ENCODE results near the gene NRP2. TPM values are rescaled to one million over a fixed set of nuclear protein-coding genes. Genes with fewer than 3 reads are reported as not detected.

Gene NRP2
- total and polyA plus RNA-seq, 2 donors (not counting 1 experiment from before 2014, with no cell fraction given), result 1.8 to 6.8 TPM

DNA sequence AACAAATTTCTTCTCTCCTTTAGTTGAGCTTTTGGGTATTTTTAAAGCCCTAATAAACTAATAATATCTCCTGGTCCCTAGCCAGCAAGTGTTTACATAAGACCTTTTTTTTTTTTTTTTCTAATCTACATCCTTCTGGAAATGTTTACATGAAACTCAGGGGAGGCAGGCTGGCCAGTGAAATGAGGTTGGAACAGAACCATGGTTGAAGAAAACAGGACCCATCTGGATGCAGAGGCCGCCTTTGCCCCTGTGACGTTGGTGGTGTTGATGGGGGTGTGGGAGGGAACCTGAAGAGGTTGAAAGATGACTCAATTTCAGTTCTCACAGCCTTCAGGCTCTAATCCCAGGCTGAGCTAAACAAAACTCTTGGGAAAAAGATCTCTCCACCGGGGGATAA, 118.5 kb downstream of the NRP2 start:
- Histone ChIP-seq H3K9ac (ENCODE audit: low read length) (no peak overlapping the region), H4K20me1 (ENCODE audit: control insufficient read depth, insufficient read depth, low read length, poor library complexity, severe bottlenecking) (no peaks in the 10 kb centered on the region)
- TF ChIP-seq EZH2 (IDR thresholded peaks at IDR 0.05; ENCODE audit: borderline replicate concordance, insufficient read depth, low read depth, low read length, poor library complexity, severe bottlenecking), result no peak
- TF ChIP-seq, protein P1, sequence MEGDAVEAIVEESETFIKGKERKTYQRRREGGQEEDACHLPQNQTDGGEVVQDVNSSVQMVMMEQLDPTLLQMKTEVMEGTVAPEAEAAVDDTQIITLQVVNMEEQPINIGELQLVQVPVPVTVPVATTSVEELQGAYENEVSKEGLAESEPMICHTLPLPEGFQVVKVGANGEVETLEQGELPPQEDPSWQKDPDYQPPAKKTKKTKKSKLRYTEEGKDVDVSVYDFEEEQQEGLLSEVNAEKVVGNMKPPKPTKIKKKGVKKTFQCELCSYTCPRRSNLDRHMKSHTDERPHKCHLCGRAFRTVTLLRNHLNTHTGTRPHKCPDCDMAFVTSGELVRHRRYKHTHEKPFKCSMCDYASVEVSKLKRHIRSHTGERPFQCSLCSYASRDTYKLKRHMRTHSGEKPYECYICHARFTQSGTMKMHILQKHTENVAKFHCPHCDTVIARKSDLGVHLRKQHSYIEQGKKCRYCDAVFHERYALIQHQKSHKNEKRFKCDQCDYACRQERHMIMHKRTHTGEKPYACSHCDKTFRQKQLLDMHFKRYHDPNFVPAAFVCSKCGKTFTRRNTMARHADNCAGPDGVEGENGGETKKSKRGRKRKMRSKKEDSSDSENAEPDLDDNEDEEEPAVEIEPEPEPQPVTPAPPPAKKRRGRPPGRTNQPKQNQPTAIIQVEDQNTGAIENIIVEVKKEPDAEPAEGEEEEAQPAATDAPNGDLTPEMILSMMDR (IDR thresholded peaks at IDR 0.05), result no peak

DNA sequence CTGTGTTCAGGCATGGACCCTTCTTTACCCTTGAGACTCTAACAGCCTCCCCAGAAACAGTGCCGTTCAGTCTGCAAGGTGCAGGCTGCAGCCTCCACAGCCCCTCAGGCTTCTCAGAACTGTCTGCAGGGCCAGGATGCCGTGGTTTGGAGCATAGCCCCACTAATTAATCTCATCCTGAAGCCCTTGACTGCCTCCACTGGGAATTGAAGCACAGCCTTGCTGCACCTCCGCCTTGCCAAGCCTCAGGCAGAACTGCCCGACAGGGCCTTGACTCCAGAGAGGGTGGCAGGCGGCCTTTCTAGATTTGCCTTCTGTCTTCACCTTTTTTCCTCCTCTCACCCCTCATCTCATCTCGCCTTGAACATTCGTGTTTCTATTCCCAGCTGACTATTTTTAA, 119.8 kb downstream of the NRP2 start:
- peaks cover 0 to 7% (median 0%) of the 10 kb centered on the region in 3 donors for H3K9me3 ChIP-seq (ENCODE audit: control extremely low read depth in 1 of 3, control insufficient read depth in 2 of 3, insufficient read depth in 1 of 3, low read length in 2 of 3)
- no peak overlapping the region for H3K4me3 ChIP-seq (ENCODE audit: control extremely low read depth in 1 of 5, extremely low read depth in 1 of 5, insufficient read depth in 1 of 5, low read depth in 2 of 5, low read length in 4 of 5)
- H3K27ac Mint-ChIP-seq, result no peak overlapping the region
- no peaks in the 10 kb centered on the region for H3K27me3 ChIP-seq (replicated peaks in 1 of 4; ENCODE audit: control extremely low read depth in 1 of 4, control insufficient read depth in 3 of 4, insufficient read depth in 4 of 4, low read length in 3 of 4)
- intact Hi-C loops (cut with micrococcal nuclease), result no loop called here
- H3K9ac ChIP-seq (ENCODE audit: low read length), result no peak overlapping the region
- no peak overlapping the region for H2AFZ ChIP-seq (ENCODE audit: insufficient read depth, low read depth, low read length, poor library complexity, severe bottlenecking)
- peaks cover 15% of the 10 kb centered on the region for H3K27me3 Mint-ChIP-seq
- POLR2A ChIA-PET, result no interaction called here
- H3K4me1 ChIP-seq (ENCODE audit: control insufficient read depth in 2 of 2, insufficient read depth in 2 of 2, low read length in 2 of 2), result no peaks in the 10 kb centered on the region
- no peak overlapping the region for H3K4me2 ChIP-seq (replicated peaks; ENCODE audit: low read depth, low read length, poor library complexity, severe bottlenecking)
- no peak overlapping the region for H3K27ac ChIP-seq (ENCODE audit: low read length in 2 of 2)
- CTCF ChIA-PET, result no interaction called here
- WGBS (ENCODE audit: insufficient coverage), result 34% methylated on average over 4 of the region's 7 CpGs
- H3K9me3 Mint-ChIP-seq (ENCODE audit: insufficient read depth), result no peaks in the 10 kb centered on the region
- no peaks in the 10 kb centered on the region for H4K20me1 ChIP-seq (ENCODE audit: control insufficient read depth, insufficient read depth, low read length, poor library complexity, severe bottlenecking)
- no peak overlapping the region for H3K4me3 Mint-ChIP-seq
- no peak for TF ChIP-seq EZH2 (IDR thresholded peaks at IDR 0.05; ENCODE audit: borderline replicate concordance, insufficient read depth, low read depth, low read length, poor library complexity, severe bottlenecking)
- TF ChIP-seq, protein P1 (IDR thresholded peaks at IDR 0.05), result no peak
- no peaks in the 10 kb centered on the region for H3K4me1 Mint-ChIP-seq
- no peak for ATAC-seq (ENCODE audit: low read depth)
- no peaks in the 10 kb centered on the region for H3K36me3 ChIP-seq (replicated peaks in 1 of 2; ENCODE audit: control extremely low read depth in 1 of 2, control insufficient read depth in 1 of 2, extremely low read depth in 1 of 2, insufficient read depth in 2 of 2, low read length in 1 of 2)
- H3K79me2 ChIP-seq (ENCODE audit: control insufficient read depth, insufficient read depth, low read length), result no peaks in the 10 kb centered on the region
- DNase-seq, result no peak

More for the DNA sequence above, 118.5 kb downstream of the NRP2 start:
- Mint-ChIP-seq H3K9me3 (ENCODE audit: insufficient read depth) (no peaks in the 10 kb centered on the region), H3K27me3 (peaks cover 15% of the 10 kb centered on the region), H3K4me3 (no peak overlapping the region), H3K4me1 (no peaks in the 10 kb centered on the region), H3K27ac (no peak overlapping the region)
- no CpG with 5 or more reads among the region's 3 CpGs for WGBS (ENCODE audit: insufficient coverage)
- H3K27ac ChIP-seq (ENCODE audit: low read length in 2 of 2), result no peak overlapping the region
- H3K4me3 ChIP-seq (ENCODE audit: control extremely low read depth in 1 of 5, extremely low read depth in 1 of 5, insufficient read depth in 1 of 5, low read depth in 2 of 5, low read length in 4 of 5), result no peak overlapping the region
- ATAC-seq (ENCODE audit: low read depth) (no peak), DNase-seq (no peak)
- H3K27me3 ChIP-seq (replicated peaks in 1 of 4; ENCODE audit: control extremely low read depth in 1 of 4, control insufficient read depth in 3 of 4, insufficient read depth in 4 of 4, low read length in 3 of 4), result no peaks in the 10 kb centered on the region
- no peaks in the 10 kb centered on the region for H3K36me3 ChIP-seq (replicated peaks in 1 of 2; ENCODE audit: control extremely low read depth in 1 of 2, control insufficient read depth in 1 of 2, extremely low read depth in 1 of 2, insufficient read depth in 2 of 2, low read length in 1 of 2)
- peaks cover 0 to 7% (median 0%) of the 10 kb centered on the region in 3 donors for H3K9me3 ChIP-seq (ENCODE audit: control extremely low read depth in 1 of 3, control insufficient read depth in 2 of 3, insufficient read depth in 1 of 3, low read length in 2 of 3)
- no peaks in the 10 kb centered on the region for H3K79me2 ChIP-seq (ENCODE audit: control insufficient read depth, insufficient read depth, low read length)
- ChIA-PET POLR2A (interaction anchor here (0.6 kb wide), 1 partner anchor 25 kb away, joined by 3 read pairs; no protein-coding TSS in a partner anchor), CTCF (interaction anchor here (0.6 kb wide), 1 partner anchor 84 kb away, joined by 3 read pairs; no protein-coding TSS in a partner anchor)
- intact Hi-C loops (cut with micrococcal nuclease), result no loop called here
- H3K4me2 ChIP-seq (replicated peaks; ENCODE audit: low read depth, low read length, poor library complexity, severe bottlenecking), result no peak overlapping the region
- no peak overlapping the region for H2AFZ ChIP-seq (ENCODE audit: insufficient read depth, low read depth, low read length, poor library complexity, severe bottlenecking)
- no peaks in the 10 kb centered on the region for H3K4me1 ChIP-seq (ENCODE audit: control insufficient read depth in 2 of 2, insufficient read depth in 2 of 2, low read length in 2 of 2)

Measured in B cell (primary cell).